HG03575 (cell line): ENCODE results near the gene JMJD1C.

Source experiments
- ATAC-seq: cut with Tn5 transposase; IDR thresholded peaks from one replicate; pipeline ENCODE4 v1.9.1; 2021; ENCODE audit not compliant: unreplicated experiment, insufficient number of reproducible peaks, low FRiP score; ENCODE audit errors: extremely low read depth

JMJD1C gene

GRCh38 chr10:63273577-63273976 lies 192.2 kb downstream of the JMJD1C start:
- no peak for ATAC-seq

DNA sequence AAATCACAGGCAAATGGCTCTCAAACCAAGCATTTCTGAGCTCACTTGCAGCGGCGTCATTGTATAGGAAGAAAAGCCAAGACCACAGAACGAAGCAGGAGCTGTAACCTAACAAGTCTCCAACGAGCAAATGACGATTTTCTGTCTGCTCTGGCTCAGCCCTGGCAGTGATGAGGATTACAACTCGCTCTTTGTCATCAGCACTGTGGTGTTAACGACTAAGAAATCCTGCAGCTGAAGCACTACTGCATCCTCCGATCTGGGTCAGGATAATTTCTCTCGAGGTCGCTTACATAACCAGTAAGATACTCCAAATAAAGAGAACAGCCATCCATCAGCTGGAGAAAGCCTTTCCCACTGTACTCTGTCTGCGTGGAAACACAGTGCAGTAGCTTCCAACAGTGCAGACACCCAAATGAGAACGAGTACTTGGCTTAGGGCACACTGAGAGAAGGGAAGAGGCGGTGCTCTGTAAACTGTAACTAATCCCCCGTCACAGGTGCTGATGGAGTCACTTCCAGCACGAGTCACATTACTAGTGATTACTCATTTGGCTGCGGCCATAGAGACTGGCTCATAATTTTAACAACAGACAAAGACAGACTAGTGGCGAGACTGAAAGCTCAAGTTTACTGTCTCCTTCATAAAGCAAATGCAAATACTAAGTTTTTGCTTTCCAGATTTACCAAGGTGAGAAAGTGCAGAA lies 196.8 kb downstream of the JMJD1C start:
- ATAC-seq = peak; percentile 77

DNA sequence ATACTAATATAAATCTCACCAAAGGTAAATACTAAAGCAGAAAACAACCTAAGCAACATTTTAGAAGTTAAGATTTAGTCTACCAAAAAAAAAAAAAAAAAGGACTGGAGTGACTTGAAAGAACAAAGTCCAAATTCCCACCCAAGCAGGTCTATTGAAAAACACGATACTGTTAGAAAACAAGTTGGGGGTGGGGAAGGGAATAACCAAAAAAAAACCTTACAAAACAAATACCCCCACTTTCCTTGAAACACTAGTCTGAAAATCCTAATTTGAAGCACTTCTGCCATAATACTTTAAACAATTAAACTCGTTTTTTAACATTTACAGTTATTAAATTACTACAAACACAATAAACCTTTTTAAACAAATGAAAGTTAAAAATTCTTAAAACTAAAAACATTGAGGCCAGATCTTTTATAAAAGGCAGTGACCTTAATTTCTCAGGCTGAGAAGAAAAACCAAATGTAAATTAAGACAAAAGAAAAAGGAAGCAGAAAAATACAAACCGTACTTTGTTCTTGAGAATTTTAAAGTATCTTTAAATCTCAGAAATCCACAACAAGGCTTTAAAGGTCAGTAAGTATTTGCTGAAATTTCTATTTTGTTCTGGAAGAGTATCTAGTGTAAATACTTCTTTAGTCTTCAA lies 197.5 kb downstream of the JMJD1C start:
- no peak for ATAC-seq

- no peak for ATAC-seq
Measured at GRCh38 chr10:63267414-63268148, 198.2 kb downstream of the JMJD1C start.

GRCh38 chr10:63266391-63267316 lies 199.1 kb downstream of the JMJD1C start:
- ATAC-seq = no peak

- no peak for ATAC-seq
Measured at GRCh38 chr10:63265683-63266235, 200.0 kb downstream of the JMJD1C start.

DNA sequence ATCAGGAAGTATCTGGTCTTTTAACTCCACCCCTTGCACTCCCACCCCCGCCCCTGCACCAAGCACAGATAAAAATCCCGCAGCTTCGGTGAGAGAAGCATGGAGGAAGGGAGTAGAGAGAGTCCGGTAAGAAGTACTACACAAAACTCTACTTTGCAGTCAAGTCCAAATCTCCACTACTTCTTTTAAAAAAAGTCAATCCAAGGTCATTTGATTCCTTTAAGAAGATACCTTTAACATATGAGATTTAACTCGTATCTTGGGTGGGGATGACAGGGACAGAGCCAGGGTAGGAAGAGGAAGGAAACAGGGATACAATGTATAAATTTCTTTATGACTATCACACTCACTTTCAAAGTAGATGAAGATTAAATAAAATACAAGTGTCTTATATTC lies 200.6 kb downstream of the JMJD1C start:
- no peak for ATAC-seq

DNA sequence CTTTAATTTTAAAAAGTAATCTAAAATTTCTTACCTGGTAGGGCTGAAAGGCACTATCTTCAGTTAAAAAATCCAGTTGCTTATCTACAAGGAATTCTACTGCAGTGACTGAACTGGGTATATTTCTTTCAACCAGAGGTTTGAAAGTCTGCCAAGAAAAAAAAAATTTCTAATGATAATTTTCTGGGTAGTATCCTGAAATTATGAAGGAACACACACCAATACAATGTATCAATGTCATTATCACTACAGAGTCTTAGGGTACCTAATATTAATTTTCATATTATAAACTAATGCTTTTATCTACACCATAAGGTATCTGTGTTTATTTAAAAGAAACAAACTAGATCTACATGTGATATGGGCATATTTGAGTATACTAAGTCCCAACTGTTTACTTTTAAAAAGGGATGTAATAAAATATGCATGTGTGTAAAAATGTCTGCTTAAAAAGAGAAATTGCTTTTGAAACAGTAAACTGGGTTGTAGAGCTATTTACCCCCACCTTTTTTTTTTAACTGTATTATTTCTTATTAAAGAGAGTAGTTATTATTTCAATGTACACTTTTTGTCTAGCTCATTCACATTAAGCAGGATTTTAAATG lies 201.1 kb downstream of the JMJD1C start:
- ATAC-seq = no peak

DNA sequence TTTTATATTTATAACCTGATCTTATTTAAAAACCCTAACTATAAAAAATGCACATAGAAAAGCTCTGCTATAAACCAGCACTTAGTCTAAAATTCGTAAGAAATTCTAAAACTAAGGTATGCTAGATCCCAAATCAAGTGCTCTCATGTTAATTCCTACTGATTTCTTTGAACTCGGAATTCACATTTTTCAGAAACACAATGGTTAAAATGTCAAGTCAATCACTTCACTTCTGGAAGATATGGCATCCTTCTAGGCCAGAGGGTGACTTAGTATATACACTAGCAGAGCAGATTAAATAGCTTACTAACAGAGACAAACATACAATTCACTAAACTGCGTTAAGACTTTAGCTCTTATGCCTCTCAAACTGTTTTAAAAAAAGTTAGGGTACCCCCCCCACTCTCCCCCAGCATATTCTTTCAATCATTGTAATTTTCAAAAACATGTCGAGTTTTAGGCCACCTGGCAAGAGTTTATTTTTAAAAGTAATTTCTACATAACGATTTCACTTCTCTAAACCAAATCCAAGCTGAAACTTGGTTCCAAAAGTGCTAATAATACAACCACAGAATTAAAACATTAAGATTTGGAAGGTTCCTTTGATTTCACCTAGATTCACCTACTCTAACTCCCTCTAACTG lies 203.2 kb downstream of the JMJD1C start:
- no peak for ATAC-seq

DNA sequence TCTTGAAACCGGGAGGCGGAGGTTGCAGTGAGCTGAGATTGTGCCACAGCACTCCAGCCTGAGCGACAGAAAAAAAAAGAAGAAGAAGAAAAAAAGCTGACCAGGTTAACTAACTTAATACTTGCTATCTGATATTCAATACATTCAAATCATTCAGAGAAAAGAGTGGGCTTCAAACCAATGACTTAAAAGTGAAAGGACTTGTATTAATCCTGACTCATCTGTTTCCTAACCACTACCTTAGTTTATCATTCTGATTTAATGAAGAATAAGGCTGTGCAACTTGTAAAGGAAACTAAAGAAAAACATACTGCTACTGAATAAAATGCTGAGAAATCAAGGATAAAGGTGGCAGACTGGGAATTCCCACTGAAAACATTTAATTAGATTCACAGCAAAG lies 204.3 kb downstream of the JMJD1C start:
- no peak for ATAC-seq

GRCh38 chr10:63260860-63261251 lies 204.9 kb downstream of the JMJD1C start:
- ATAC-seq = no peak

DNA sequence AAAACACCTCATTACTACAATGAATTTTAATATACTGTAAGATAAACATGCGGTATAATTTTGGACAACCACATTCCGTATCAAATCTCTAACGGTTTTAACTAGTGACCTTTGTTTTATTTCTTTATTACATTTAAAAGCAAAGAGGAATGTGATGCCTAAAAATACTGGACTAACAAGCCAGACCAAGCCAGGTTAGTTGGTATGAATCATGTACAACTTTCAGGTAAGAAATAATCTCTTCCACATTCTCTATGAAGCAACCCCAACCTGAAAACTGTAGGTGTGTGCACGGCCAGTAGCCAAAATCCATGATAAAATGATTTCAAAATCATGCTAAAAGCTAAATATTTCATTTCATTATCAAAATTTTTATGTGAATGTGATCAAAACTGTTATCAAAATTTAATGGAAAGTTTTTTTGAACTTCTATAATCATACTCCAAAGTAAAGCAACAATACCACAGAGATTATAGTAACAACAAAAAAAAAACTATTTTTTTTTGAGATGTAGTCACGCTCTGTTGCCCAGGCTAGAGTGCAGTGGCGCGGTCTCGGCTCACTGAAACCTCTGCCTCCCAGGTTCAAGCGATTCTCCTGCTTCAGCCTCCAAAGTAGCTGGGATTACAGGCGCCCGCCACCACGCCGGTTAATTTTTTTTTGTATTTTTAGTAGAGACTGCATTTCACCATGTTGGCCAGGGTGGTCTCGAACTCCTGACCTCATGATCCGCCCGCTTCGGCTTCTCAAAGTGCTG lies 205.5 kb downstream of the JMJD1C start:
- ATAC-seq = no peak

GRCh38 chr10:63258920-63259678 lies 206.7 kb downstream of the JMJD1C start:
- no peak for ATAC-seq

DNA sequence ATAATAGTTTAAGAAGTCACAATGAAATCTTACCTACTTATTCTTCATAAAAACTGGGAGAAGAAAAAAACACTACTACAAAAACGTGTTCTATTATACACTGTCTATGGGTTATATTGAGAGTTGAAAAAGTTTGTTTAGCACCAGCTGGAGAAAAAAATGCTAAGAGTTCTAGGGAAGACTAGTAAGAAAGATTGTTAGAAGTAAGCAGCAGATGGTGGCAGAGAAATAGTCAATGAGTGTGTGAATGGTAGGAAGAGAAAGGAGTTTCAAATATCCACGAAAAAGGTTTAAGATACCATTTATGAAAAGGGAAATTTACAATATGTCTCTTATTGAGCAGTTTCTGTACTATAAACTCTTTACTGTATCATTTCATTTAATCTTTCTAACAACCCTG lies 208.0 kb downstream of the JMJD1C start:
- ATAC-seq = no peak

GRCh38 chr10:63256009-63256773 lies 209.6 kb downstream of the JMJD1C start:
- no peak for ATAC-seq

DNA sequence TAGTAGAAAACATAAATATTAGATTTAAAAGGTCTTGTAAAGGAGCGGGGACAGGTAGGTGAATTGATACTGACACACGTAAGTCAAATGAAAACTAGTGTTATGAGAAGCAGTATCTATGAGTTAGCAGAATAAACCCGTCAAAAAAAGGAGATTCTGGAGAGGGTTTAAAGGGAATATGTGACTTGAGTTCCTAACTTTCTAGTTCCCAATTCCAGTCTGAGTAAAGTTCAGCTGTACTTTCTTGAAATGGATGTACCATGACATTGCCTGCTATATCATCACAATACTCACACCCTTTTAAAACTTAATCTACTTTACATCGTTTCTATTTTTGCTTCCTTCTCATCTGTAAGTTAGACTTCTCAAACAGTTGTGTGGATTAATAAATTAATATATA lies 210.5 kb downstream of the JMJD1C start:
- ATAC-seq = no peak
